HCT116 (cell line): ENCODE results near the gene EIPR1.

Source experiments
- CEBPB ChIP-seq: IDR thresholded peaks from 2 replicates; pipeline ENCODE4 v1.6.1; 2012; ENCODE audit warnings: low read depth
- EZH2 ChIP-seq: fragments of 200-600 bp; sonication (generic); IDR thresholded peaks from 2 replicates; pipeline ENCODE4 v1.6.1; 2017; ENCODE audit warnings: antibody characterized with exemption, mixed run types
- EZH2phosphoT487 ChIP-seq: fragments of 200-600 bp; IDR thresholded peaks from 2 replicates; pipeline ENCODE4 v1.6.1; 2018; ENCODE audit warnings: antibody characterized with exemption, borderline replicate concordance
- POLR2A ChIP-seq: IDR thresholded peaks from 2 replicates; pipeline ENCODE4 v1.7.0; 2011; ENCODE audit warnings: borderline replicate concordance; ENCODE audit not compliant: insufficient read depth, insufficient read length; ENCODE audit errors: extremely low read depth
- SIN3A ChIP-seq: IDR thresholded peaks from 2 replicates; pipeline ENCODE4 v1.6.1; 2012; ENCODE audit warnings: low read depth
- TF ChIP-seq, protein P1 (sequence below), 3 experiments: fragments of 200-600 bp in 1 of 3; sonication (generic) in 1 of 3; IDR thresholded peaks in 2 of 3; conservative IDR thresholded peaks in 1 of 3; 2 replicates each; pipeline ENCODE4 v1.5.1; 2012 to 2017; ENCODE audit warnings: low read depth in 2 of 3, low read length in 2 of 3, antibody characterized with exemption in 1 of 3, borderline replicate concordance in 1 of 3, control low read depth in 1 of 3, mild to moderate bottlenecking in 1 of 3, mixed read lengths in 1 of 3, mixed run types in 1 of 3, moderate library complexity in 1 of 3; ENCODE audit not compliant: insufficient read depth in 1 of 3
- TF ChIP-seq, protein P2 (sequence below): IDR thresholded peaks from 2 replicates; pipeline ENCODE4 v1.6.1; 2011; ENCODE audit warnings: mild to moderate bottlenecking, low read length, moderate library complexity; ENCODE audit not compliant: insufficient replicate concordance; ENCODE audit errors: extremely low read depth
- TF ChIP-seq, protein P3 (sequence below): IDR thresholded peaks from 2 replicates; pipeline ENCODE4 v1.6.1; 2012; ENCODE audit warnings: low read depth

DNA sequence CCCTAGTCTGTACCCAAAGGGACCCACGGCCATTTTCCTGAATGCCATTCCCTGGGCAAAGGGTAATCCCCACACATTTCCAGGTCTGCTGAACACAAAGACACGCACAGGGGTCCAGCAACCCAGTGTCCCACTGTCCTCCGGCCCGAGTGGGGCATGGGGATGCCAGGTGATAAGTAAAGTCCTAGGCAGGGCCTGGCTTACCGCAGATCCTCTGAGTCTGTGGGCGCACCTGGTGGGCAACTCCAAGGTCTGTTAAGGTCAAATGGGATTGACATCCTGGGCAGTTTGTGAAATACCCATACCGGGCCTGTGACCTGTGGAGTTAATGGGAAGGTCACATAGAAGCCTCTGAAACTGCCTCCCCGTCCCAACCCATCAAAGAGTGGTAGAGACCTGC lies 116.1 kb downstream of the EIPR1 start:
- TF ChIP-seq EZH2, result no peak
- no peak for TF ChIP-seq CEBPB
- TF ChIP-seq, protein P1, sequence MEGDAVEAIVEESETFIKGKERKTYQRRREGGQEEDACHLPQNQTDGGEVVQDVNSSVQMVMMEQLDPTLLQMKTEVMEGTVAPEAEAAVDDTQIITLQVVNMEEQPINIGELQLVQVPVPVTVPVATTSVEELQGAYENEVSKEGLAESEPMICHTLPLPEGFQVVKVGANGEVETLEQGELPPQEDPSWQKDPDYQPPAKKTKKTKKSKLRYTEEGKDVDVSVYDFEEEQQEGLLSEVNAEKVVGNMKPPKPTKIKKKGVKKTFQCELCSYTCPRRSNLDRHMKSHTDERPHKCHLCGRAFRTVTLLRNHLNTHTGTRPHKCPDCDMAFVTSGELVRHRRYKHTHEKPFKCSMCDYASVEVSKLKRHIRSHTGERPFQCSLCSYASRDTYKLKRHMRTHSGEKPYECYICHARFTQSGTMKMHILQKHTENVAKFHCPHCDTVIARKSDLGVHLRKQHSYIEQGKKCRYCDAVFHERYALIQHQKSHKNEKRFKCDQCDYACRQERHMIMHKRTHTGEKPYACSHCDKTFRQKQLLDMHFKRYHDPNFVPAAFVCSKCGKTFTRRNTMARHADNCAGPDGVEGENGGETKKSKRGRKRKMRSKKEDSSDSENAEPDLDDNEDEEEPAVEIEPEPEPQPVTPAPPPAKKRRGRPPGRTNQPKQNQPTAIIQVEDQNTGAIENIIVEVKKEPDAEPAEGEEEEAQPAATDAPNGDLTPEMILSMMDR (IDR thresholded peaks at IDR 0.05 in 2 of 3, conservative IDR thresholded peaks at IDR 0.05 in 1 of 3; ENCODE audit: borderline replicate concordance in 1 of 3, insufficient read depth in 1 of 3, low read depth in 2 of 3, low read length in 2 of 3), result no peak
- no peak for TF ChIP-seq POLR2A
- TF ChIP-seq, protein P2, sequence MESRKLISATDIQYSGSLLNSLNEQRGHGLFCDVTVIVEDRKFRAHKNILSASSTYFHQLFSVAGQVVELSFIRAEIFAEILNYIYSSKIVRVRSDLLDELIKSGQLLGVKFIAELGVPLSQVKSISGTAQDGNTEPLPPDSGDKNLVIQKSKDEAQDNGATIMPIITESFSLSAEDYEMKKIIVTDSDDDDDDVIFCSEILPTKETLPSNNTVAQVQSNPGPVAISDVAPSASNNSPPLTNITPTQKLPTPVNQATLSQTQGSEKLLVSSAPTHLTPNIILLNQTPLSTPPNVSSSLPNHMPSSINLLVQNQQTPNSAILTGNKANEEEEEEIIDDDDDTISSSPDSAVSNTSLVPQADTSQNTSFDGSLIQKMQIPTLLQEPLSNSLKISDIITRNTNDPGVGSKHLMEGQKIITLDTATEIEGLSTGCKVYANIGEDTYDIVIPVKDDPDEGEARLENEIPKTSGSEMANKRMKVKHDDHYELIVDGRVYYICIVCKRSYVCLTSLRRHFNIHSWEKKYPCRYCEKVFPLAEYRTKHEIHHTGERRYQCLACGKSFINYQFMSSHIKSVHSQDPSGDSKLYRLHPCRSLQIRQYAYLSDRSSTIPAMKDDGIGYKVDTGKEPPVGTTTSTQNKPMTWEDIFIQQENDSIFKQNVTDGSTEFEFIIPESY, result no peak
- TF ChIP-seq, protein P3, sequence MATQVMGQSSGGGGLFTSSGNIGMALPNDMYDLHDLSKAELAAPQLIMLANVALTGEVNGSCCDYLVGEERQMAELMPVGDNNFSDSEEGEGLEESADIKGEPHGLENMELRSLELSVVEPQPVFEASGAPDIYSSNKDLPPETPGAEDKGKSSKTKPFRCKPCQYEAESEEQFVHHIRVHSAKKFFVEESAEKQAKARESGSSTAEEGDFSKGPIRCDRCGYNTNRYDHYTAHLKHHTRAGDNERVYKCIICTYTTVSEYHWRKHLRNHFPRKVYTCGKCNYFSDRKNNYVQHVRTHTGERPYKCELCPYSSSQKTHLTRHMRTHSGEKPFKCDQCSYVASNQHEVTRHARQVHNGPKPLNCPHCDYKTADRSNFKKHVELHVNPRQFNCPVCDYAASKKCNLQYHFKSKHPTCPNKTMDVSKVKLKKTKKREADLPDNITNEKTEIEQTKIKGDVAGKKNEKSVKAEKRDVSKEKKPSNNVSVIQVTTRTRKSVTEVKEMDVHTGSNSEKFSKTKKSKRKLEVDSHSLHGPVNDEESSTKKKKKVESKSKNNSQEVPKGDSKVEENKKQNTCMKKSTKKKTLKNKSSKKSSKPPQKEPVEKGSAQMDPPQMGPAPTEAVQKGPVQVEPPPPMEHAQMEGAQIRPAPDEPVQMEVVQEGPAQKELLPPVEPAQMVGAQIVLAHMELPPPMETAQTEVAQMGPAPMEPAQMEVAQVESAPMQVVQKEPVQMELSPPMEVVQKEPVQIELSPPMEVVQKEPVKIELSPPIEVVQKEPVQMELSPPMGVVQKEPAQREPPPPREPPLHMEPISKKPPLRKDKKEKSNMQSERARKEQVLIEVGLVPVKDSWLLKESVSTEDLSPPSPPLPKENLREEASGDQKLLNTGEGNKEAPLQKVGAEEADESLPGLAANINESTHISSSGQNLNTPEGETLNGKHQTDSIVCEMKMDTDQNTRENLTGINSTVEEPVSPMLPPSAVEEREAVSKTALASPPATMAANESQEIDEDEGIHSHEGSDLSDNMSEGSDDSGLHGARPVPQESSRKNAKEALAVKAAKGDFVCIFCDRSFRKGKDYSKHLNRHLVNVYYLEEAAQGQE, result no peak
- TF ChIP-seq EZH2phosphoT487, result no peak
- TF ChIP-seq SIN3A, result no peak
